Measurements from ENCODE around the gene TTC9.

DNA sequence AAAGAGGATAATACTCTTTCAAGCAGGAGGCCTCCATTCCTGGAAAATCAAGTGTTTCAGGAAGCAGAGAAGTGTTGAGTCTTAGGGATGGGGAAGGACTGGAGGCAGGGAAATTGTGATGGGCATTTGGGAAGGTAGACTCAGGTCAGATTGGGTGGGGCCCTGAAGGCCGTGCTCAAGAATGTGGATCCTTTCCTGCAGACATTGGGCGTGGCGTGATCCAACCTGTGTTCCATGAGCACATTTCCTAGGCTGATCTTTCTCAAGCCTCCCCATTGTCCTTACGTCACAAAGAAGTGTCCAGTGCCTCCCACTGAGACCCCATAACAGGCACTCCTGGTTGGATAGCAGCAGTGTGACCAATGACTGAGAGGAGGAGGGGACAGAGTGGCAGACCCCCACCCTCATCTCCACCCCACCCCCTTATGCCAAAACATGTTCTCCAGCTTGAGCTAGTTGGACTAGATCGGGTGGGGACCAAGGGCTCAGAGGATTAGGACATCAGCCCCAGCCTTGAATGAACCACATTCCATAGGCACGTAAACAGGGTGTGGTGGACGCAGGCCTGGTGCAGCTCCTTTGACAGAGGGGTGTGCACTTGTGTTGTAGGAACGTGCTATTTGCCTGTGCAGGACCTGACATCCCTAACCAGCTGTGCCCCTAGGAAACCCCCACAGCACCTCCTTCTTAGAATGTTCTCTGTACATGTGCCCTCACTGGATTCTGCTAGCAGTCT is 76.8 kb downstream of the TTC9 start:
- TF ChIP-seq GATA2 (IDR thresholded peaks at IDR 0.05; ENCODE audit: low read depth, low read length) (no peak), GATA3 (IDR thresholded peaks at IDR 0.05; ENCODE audit: low read depth, low read length) (no peak)
